COR-L47 (cell line): ENCODE measurements around the gene ZNF862.
A peak's percentile ranks its signal among the peaks of the same experiment; 100 is the strongest.

ENCODE experiments used
- DNase-seq: peaks from one replicate; lab custom pipeline; 2025; lab: John Stamatoyannopoulos, UW

The ZNF862 gene

DNA sequence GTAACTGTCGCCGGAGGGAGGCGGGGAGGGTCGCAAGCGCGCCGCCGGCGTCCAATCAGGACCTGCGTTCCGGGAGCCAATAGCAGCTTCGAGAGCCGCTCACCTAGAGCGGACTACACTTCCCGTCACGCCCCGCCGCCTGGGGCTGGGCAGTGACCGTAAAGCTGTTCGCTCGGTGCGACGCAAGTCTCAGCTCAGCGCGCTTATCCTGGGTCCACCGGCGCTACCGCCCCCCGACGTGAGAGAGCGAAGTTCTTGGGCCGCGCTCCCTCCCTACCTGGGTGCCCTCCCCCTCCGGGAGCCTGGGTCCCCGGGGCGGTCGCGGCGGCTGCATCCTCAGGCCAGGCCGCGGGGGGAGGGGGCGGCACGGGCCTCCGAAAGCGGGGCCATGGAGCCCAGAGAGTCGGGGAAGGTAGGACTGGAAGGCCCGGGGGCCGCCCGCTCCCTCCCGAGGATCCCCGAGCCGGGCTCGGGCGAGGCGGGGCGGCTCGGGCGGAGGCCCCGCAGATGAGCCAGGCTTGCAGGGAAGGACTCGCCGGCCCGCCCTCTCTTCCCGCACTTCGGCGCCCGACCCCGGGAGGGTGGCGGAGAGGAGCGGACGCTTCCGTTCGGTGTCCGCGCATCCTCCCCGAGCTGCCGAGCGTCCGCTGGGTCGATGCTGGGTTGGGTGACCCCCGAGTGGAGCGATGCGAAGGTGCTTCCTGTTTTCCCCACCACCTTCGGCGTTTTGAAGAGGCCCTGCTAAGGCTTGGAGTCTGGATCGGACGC lies at the start of gene ZNF862:
Gene ZNF862 (plus strand): TSS at position 152 of the 768 bp plus-strand sequence. CDS start 237 bp downstream, at position 389.
- peak; percentile 98 for DNase-seq

DNA sequence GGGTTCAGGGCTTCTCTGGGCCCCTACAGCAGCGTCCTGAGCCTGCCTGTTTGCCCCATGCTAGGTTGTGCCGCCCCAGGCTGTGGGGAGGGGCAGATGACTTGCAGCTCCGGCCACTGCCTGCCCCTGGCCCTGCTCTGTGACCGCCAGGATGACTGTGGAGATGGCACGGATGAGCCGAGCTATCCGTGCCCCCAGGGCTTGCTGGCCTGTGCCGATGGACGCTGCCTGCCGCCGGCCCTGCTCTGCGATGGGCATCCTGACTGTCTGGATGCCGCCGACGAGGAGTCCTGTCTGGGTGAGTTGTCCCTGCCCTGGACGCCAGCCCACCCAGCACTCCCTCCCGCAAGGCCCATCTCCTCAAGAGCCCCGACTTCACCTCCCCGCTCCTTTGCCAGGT lies 49.1 kb upstream of the ZNF862 start:
- DNase-seq: no peak

DNA sequence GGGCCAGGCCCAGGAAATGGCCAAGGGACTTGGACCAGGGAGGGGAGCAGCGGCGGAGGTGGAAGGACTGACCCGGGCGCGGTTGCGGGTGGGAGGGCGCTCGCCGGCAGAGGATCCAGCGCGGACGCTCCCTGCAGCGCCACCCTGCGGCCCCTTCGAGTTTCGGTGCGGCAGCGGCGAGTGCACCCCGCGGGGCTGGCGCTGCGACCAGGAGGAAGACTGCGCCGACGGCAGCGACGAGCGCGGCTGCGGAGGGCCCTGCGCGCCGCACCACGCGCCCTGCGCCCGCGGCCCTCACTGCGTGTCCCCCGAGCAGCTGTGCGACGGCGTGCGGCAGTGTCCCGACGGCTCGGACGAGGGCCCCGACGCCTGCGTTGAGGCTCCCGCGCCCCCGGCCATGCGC lies 48.0 kb upstream of the ZNF862 start:
- DNase-seq: peak; percentile 14

DNA sequence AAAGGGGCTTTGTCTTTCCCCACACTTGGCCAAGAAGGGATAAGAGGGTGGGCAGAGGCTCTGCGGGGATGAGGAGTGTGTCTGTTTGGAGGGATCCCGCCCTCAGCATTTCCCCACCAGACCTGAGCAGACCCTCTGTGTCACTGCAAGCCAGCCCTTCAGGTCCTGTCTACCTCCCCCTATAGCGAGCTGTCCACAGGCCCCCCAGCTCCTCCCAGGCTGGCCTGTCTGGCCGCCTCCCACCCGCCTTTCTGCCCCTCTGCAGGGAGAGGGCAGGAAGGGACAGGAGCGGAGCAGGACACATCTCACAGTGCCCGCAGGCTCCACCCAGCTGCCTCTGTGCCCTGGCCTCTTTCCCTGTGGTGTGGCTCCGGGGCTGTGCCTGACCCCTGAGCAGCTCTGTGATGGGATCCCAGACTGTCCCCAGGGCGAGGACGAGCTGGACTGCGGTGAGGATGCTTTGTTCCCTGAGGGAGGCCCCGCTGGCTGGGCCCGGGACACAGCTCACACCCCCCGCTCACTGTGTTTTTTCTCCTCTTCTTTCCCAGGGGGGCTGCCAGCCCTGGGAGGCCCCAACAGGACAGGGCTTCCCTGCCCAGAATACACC lies 47.3 kb upstream of the ZNF862 start:
- no peak for DNase-seq

DNA sequence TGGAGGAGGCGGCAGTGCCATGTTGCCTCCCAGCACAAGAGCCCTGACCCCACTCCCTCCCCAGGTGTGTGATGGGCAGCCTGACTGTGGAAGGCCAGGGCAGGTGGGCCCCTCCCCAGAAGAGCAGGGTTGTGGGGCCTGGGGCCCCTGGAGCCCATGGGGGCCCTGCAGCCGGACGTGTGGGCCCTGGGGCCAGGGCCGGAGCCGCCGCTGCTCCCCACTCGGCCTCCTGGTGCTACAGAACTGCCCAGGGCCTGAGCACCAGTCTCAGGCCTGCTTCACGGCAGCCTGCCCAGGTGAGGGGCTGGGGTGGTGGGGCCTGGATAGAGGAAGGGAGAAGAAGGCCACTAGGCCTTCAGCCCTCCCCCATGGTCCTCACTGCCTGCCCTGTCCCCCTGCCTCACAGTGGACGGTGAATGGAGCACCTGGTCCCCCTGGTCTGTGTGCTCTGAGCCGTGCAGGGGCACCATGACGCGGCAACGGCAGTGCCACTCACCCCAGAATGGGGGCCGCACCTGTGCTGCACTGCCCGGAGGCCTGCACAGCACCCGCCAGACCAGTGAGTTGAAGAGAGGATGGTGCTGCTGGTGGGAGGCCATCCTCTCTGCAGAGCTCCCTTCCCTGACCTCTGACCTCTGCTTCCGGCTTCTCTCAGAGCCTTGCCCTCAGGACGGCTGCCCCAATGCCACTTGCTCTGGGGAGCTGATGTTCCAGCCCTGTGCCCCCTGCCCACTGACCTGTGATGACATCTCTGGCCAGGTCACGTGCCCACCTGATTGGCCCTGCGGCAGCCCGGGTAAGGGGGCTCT lies 46.6 kb upstream of the ZNF862 start:
- DNase-seq: no peak

DNA sequence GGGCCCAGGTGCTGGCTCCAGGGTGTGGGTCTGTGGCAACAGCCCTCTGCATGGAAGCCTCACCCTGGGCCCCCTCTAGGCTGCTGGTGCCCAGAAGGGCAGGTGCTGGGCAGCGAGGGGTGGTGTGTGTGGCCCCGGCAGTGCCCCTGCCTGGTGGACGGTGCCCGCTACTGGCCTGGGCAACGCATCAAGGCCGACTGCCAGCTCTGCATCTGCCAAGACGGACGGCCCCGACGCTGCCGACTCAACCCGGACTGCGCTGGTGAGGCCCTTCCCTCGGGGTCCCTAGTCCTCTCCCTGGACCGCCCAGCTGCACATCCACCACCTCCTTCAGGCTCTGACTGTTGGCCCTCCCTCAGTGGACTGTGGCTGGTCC lies 46.0 kb upstream of the ZNF862 start:
- no peak for DNase-seq

DNA sequence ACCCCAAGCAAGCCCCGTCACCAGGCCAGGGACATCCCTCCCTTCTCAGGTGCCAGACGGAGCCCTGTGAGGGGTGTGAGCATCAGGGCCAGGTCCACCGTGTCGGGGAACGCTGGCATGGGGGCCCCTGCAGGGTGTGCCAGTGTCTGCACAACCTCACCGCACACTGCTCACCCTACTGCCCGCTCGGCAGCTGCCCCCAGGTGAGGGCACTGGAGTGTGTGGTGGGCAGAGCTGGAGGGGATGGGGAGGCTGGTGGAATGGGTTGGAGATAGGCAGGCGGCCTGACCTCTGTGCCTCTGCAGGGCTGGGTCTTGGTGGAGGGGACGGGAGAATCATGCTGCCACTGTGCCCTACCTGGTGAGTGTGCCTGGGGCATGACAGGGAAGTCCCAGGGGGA lies 44.9 kb upstream of the ZNF862 start:
- no peak for DNase-seq

DNA sequence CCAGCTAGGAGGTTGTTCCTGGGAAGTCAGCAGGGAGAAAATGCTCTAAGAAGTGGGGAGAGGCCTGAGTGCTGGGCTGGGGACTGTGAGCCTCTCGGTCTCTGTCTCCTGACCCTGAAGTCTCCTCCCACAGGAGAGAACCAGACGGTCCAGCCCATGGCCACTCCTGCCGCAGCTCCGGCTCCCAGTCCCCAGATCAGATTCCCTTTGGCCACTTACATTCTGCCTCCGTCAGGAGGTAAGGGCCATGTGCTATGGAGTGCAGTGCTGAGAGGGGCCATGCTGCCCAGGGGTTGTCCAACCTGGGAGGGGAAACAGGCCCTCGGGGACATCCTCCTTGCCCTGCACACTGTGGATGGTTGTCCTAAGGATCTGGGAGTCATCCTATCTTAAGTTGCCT lies 43.5 kb upstream of the ZNF862 start:
- no peak for DNase-seq

DNA sequence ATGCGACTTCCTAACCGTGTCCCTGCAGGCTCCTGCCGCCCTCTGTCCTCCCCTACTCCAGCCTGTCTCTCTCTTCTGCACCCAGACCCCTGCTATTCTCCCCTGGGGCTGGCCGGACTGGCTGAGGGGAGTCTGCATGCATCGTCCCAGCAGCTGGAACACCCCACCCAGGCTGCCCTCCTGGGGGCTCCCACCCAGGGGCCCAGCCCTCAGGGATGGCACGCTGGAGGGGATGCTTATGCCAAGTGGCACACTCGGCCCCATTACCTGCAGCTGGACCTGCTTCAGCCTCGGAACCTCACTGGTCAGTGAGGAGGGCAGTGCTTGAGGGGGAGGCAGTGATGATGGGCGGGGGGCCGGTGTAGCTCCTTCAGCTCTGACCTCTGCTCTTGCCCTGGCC lies 43.0 kb upstream of the ZNF862 start:
- no peak for DNase-seq

DNA sequence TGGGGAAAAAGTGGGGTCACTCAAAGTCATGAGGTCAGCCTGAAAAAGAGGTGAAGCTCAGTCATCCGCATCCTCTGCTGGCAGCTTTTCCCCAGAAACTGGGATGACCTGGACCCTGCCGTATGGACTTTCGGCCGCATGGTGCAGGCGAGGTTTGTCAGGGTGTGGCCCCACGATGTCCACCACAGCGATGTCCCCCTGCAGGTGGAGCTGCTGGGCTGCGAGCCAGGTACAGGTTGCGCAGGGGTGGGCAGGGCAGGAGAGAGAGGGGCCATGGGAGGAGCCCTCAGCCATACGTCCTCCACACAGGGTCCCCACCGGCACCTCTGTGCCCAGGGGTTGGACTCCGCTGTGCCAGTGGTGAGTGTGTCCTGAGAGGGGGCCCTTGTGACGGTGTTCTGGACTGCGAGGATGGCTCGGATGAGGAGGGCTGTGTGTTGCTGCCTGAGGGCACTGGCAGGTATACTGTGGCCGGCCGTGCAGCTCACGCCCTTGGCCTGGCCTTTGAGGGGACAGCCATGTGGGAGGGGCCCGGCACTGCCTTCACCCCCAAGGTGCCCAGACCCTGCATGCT lies 41.8 kb upstream of the ZNF862 start:
- no peak for DNase-seq

DNA sequence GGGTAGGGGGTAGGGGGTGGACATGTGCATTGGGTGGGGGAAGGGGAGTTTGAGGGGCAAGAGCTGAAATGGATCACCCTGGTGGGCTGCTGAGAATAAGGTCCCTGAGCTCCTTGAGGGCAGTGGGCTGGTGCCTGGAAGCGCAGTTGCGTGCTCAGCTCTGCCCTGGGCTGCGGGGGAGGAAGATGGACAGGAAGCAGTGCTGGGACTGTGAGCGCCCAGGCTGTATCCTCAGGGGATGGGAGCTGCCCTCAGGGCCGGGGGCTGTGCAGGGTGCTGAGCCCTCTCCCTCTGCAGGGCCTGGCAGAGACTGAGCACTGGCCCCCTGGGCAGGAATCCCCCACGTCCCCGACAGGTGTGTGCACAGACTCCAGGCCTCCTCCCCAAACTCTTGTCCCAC lies 40.4 kb upstream of the ZNF862 start:
- no peak for DNase-seq

DNA sequence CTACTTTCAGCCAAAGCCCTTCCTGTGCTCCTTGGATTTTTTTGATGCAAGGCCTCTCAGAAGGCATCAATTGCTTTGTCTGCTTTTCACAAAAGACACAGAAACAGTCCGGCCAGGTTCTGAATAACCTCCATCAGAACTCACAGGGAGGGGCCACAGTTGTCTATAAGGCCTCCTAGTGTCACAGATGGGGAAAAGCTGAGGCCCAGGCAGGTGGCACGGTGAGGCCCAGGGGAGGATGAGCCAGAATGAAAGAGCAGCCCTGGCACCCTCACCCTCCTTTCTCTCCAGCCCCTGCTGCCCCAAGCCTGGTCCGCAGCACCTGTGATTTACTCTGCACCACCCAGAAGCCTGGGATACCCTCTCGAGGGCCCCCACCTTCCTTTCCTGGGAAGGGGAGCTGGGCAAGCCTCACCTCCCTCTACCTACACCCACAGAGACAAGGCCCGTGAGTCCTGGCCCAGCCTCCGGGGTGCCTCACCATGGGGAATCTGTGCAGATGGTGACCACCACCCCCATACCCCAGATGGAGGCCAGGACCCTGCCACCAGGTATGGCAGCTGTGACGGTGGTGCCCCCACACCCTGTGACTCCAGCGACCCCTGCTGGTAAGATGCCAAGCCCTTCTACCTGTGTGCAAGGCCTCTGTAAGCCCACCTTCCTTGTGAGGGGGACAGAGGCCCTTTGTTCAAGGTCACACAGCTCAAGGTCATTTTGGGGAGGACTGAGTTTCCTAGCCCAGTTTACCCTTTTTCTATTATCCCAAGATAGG lies 38.6 kb upstream of the ZNF862 start:
- no peak for DNase-seq

DNA sequence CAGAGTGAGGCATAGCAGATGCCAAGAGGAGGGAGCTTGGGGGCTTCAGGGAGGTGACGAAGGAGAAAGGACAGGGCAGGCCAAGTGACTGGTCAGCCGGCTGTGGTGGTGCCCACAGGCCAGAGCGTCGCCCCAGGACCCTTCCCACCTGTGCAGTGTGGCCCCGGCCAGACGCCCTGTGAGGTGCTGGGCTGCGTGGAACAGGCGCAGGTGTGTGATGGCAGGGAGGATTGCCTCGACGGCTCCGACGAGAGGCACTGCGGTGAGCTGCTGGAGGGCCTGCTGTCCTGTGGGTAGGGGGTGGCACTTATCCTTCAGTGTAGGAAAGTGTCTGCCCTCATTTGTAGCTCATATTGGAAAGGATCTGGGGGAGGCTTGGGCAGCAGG lies 38.0 kb upstream of the ZNF862 start:
- no peak for DNase-seq

DNA sequence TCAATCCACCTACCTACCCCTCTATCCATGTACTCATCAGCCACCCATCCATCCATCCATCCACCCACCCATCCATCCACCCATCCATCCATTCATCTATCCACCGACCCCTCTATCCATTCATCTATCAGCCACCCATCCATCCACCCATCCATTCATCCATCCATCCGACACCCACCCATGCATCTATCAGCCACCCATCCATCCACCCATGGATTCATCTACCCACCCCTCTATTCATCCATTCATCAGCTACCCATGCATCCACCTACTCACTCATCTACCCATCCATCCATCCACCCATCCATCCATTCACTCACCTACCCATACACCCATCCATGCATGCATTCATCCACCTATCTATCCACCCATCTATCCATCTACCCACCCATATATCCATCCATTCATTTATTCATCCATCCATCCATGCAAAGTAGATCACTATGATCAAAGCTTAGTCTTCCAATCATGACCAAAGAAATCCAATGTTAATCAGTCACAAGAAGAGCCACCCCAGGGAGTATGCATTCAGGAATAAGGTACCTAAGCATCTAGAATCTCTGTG lies 37.1 kb upstream of the ZNF862 start:
- no peak for DNase-seq

DNA sequence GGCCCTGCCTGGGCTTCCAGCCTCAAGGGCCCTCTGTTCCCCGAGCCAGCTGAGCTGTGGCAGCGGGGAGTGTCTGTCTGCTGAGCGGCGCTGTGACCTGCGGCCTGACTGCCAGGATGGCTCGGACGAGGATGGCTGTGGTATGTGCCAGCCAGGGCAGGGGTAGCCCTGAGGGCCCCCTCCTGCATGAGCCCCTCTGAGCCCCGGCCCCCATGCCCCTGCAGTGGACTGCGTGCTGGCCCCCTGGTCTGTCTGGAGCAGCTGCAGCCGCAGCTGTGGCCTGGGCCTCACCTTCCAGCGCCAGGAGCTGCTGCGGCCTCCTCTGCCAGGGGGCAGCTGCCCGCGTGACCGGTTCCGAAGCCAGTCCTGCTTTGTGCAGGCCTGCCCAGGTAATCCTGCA lies 36.4 kb upstream of the ZNF862 start:
- DNase-seq: no peak

DNA sequence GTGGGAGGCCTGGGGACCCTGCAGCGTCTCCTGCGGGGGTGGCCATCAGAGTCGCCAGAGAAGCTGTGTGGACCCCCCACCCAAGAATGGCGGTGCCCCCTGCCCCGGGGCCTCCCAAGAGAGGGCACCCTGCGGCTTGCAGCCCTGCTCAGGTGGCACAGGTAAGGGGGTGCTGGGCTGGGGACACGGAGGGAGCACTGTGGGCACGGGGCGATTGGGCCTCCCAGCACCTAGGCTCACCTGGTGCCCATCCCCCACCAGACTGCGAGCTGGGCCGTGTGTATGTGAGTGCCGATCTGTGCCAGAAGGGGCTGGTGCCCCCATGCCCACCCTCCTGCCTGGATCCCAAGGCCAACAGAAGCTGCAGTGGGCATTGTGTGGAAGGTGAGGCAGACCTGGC lies 35.2 kb upstream of the ZNF862 start:
- DNase-seq: no peak

DNA sequence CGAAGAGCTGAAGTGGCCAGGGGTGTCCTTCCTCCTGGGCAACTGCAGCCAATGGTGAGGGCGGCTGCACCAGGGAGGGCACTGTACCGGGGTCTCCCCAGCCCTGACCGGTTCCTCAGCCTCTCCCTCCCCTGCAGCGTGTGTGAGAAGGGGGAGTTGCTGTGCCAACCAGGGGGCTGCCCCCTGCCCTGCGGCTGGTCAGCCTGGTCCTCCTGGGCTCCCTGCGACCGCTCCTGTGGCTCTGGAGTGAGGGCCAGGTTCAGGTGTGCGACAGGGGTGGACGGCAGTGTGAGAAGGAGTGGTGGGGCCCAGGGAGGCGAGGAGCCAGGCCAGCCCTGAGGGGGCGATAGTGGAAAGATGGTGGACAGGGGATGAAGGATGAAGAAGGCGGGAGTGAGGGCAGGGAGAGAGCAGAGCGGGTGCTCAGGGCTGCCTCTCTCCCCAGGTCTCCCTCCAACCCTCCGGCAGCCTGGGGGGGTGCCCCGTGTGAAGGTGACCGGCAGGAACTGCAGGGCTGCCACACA lies 34.6 kb upstream of the ZNF862 start:
- DNase-seq: no peak

DNA sequence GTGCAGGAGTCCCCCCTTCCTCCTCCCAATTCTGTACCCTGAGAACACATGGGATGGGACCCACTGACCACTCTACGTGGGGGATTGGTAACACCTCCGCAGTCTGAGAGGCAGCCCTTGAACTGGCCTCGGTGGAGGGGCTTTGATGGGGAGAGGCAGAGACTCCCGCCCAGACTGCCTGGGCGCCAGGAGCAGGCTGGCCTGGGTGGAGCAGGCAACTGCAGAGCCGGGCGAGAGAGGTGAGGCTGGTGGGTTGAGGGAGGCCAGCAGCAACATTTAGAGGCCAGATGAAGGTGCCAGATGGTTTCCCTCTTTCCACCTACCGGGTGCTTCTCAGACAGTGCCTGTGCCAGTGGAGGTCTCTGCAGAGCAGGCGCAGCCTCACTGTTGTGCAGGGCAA lies 34.1 kb upstream of the ZNF862 start:
- no peak for DNase-seq

DNA sequence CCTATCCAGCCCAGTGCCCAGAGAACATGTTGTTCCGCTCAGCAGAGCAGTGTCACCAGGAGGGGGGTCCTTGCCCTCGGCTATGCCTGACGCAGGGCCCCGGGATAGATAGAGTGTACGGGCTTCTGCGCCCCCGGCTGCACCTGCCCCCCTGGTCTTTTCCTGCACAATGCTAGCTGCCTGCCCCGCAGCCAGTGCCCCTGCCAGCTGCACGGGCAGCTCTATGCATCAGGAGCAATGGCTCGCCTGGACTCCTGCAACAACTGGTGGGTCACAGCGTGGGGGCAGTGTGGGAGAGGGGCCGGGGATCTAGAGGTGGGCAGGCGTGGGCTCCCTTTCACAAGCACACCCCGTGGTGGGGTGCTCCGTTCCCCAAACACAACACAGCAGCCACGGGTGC lies 31.4 kb upstream of the ZNF862 start:
- no peak for DNase-seq

DNA sequence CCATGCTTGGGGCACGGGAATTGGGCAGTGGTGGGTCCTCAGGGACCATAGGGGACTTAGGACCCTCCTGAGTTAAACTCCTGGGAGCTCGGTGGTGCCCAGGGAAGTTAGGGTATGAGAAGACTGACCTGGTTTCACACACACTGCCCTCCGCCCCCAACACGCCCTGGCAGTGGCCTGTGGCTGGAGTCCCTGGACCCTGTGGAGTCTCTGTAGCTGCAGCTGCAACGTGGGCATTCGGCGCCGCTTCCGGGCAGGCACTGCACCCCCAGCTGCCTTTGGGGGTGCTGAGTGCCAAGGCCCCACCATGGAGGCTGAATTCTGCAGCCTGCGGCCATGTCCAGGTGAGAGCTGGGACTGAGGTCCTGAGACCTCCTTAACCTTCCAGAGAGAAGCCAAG lies 29.9 kb upstream of the ZNF862 start:
- DNase-seq: no peak

DNA sequence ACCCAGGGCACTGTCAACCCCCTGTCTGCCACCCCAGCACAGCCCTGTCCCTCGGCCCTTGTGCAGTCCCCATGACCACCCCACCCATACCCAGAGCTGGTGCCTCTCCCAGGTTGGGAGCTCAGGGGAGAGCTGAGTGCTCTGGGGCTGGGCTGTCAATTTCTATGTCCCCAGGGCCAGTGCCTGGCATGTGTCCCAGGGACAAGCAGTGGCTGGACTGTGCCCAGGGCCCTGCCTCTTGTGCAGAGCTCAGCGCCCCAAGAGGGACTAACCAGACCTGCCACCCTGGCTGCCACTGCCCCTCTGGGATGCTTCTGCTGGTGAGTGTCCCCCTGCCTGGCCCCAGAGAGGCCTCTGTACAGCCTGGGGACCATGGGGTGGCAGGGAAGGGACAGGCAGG lies 29.0 kb upstream of the ZNF862 start:
- no peak for DNase-seq

DNA sequence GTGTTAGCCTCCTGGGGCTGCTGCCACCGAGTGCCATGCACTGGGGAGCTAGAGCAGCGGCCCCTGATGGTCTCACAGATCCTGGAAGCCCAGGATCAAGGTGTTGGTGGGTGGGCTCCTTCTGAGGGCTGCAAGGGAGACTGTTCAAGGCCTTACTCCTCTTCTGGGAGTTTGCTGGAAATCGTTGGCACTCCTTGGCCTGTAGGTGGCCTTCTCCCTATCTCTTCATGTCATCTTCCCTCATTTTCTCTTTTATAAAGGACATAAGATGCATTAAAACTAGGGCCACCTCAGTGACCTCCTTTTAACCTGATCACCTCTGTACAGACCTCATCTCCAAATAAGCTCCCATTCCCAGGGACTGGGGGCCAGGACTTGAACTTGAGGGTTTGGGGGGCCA lies 27.0 kb upstream of the ZNF862 start:
- no peak for DNase-seq
